ENCODE data around the gene PGBD2.
"Not testable (repeated sequence)": the region's sequence is repeated elsewhere in the genome, so short reads cannot be mapped to it uniquely, and the experiment has no call there.

PGBD2 gene

DNA sequence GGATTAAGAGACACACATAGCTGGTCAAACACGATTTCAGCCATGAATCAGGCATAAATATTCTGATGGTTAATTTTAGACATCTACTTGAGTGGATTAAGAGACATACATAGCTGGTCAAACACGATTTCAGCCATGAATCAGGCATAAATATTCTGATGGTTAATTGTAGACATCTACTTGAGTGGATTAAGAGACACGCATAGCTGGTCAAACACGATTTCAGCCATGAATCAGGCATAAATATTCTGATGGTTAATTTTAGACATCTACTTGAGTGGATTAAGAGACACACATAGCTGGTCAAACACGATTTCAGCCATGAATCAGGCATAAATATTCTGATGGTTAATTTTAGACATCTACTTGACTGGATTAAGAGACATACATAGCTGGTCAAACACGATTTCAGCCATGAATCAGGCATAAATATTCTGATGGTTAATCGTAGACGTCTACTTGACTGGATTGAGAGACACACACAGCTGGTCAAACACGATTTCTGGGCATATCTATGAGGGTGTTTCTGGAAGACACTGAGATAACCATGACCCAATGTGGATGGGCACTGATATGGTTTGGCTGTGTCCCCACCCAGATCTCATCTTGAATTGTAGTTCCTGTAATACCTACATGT, 32.3 kb downstream of the PGBD2 start:
- H3K4me1 ChIP-seq (ENCODE audit: insufficient read depth, low read length); H3K27me3 ChIP-seq (ENCODE audit: control insufficient read depth in 1 of 2, insufficient read depth in 2 of 2, low read length in 2 of 2); H3K9ac ChIP-seq (ENCODE audit: low read length); H3K36me3 ChIP-seq (ENCODE audit: insufficient read depth, low read length); H3K4me3 ChIP-seq (ENCODE audit: low read depth in 1 of 2, low read length in 2 of 2); H3K27ac ChIP-seq (ENCODE audit: low read depth, low read length); H3K9me3 ChIP-seq (ENCODE audit: low read length): not testable (repeated sequence)

DNA sequence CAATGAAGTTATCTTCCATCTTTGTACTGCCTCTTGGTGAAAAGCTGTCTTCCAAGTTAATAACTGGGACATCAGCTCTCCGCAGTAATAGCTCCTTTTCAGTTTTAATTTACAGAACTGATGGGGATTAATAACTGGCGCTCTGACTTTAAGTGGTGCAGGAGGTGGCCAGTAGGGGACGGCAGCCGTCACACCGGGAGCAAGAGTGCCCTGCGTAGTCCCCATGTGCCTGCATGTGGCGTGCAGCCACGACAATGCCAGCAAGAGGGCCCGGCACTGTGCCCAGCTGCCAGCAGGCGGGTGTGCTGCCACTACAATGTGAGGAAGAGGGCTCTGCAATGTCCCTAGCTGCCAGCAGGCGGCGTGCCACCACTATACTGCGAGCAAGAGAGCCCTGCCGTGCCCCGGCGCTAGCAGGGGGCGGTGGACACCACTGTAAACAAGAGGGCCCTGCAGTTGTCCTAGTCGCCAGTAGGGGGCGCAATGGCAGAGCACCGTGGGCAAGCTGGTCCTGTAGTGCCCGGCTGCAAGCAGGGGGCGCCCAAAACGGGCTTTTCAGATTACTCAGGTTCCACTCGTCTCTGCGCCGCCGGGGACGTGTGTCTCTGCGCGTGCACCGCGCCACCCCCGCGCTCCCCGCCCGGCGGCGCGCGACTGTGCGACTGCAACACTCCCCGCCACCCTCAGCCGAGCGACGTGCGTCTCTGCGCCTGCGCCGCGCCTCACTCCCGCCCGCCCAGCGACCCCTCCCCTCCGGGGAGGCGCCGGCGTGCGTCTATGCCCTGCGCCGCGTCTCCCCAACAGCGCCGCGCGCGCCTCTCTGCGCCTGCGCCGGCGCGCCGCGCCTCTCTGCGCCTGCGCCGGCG, 38.3 kb downstream of the PGBD2 start:
- not testable (repeated sequence) for H3K4me3 ChIP-seq (ENCODE audit: low read depth in 1 of 2, low read length in 2 of 2); H3K9me3 ChIP-seq (ENCODE audit: low read length); H3K9ac ChIP-seq (ENCODE audit: low read length); H3K4me1 ChIP-seq (ENCODE audit: insufficient read depth, low read length); H3K27me3 ChIP-seq (ENCODE audit: control insufficient read depth in 1 of 2, insufficient read depth in 2 of 2, low read length in 2 of 2); H3K36me3 ChIP-seq (ENCODE audit: insufficient read depth, low read length); H3K27ac ChIP-seq (ENCODE audit: low read depth, low read length)

DNA sequence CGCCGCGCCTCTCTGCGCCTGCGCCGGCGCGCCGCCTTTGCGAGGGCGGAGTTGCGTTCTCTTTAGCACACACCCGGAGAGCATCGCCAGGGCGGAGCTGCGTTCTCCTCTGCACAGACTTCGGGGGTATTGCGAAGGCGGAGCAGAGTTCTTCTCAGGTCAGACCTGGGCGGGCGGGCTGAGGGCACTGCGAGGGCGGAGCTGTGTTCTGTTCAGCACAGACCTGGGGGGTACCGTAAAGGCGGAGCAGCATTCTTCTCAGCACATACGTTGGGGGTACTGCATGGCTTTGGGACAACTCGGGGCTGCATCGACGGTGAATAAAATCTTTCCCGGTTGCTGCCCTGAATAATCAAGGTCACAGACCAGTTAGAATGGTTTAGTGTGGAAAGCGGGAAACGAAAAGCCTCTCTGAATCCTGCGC, 39.0 kb downstream of the PGBD2 start:
- not testable (repeated sequence) for H3K9me3 ChIP-seq (ENCODE audit: low read length); H3K9ac ChIP-seq (ENCODE audit: low read length); H3K27ac ChIP-seq (ENCODE audit: low read depth, low read length); H3K4me1 ChIP-seq (ENCODE audit: insufficient read depth, low read length); H3K27me3 ChIP-seq (ENCODE audit: control insufficient read depth in 1 of 2, insufficient read depth in 2 of 2, low read length in 2 of 2); H3K36me3 ChIP-seq (ENCODE audit: insufficient read depth, low read length); H3K4me3 ChIP-seq (ENCODE audit: low read depth in 1 of 2, low read length in 2 of 2)

DNA sequence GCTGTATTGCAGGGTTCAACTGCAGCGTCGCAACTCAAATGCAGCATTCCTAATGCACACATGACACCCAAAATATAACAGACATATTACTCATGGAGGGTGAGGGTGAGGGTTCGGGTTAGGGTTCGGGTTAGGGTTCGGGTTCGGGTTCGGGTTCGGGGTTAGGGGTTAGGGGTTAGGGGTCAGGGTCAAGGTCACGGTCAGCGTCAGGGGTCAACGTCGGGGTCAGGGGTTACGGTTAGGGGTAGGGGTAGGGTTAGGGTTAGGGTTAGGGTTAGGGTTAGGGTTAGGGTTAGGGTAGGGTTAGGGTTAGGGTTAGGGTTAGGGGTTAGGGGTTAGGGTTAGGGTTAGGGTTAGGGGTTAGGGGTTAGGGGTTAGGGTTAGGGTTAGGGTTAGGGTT, 39.4 kb downstream of the PGBD2 start:
- not testable (repeated sequence) for H3K4me1 ChIP-seq (ENCODE audit: insufficient read depth, low read length); H3K27ac ChIP-seq (ENCODE audit: low read depth, low read length); H3K27me3 ChIP-seq (ENCODE audit: control insufficient read depth in 1 of 2, insufficient read depth in 2 of 2, low read length in 2 of 2); H3K9me3 ChIP-seq (ENCODE audit: low read length); H3K36me3 ChIP-seq (ENCODE audit: insufficient read depth, low read length); H3K9ac ChIP-seq (ENCODE audit: low read length); H3K4me3 ChIP-seq (ENCODE audit: low read depth in 1 of 2, low read length in 2 of 2)

DNA sequence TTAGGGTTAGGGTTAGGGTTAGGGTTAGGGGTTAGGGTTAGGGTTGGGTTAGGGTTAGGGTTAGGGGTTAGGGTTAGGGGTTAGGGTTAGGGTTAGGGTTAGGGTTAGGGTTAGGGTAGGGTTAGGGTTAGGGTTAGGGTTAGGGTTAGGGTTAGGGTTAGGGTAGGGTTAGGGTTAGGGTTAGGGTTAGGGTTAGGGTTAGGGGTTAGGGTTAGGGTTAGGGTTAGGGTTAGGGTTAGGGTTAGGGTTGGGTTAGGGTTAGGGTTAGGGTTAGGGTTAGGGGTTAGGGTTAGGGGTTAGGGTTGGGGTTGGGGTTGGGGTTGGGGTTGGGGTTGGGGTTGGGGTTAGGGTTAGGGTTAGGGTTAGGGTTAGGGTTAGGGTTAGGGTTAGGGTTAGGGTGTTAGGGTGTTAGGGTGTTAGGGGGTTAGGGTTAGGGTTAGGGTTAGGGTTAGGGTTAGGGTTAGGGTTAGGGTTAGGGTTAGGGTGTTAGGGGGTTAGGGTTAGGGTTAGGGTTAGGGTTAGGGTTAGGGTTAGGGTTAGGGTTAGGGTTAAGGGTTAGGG, 39.9 kb downstream of the PGBD2 start:
- H3K4me3 ChIP-seq (ENCODE audit: low read depth in 1 of 2, low read length in 2 of 2); H3K4me1 ChIP-seq (ENCODE audit: insufficient read depth, low read length); H3K27me3 ChIP-seq (ENCODE audit: control insufficient read depth in 1 of 2, insufficient read depth in 2 of 2, low read length in 2 of 2); H3K27ac ChIP-seq (ENCODE audit: low read depth, low read length); H3K9ac ChIP-seq (ENCODE audit: low read length); H3K9me3 ChIP-seq (ENCODE audit: low read length); H3K36me3 ChIP-seq (ENCODE audit: insufficient read depth, low read length): not testable (repeated sequence)

All from muscle layer of colon (tissue), 2 donors.